ENCODE results near the gene PLBD1. TPM values are rescaled to one million over a fixed set of nuclear protein-coding genes. Genes with fewer than 3 reads are reported as not detected.
A peak's percentile ranks its signal among the peaks of the same experiment; 100 is the strongest.

The PLBD1 gene
- total RNA-seq, 1 donor from 2014 or later: 56.5 TPM

DNA sequence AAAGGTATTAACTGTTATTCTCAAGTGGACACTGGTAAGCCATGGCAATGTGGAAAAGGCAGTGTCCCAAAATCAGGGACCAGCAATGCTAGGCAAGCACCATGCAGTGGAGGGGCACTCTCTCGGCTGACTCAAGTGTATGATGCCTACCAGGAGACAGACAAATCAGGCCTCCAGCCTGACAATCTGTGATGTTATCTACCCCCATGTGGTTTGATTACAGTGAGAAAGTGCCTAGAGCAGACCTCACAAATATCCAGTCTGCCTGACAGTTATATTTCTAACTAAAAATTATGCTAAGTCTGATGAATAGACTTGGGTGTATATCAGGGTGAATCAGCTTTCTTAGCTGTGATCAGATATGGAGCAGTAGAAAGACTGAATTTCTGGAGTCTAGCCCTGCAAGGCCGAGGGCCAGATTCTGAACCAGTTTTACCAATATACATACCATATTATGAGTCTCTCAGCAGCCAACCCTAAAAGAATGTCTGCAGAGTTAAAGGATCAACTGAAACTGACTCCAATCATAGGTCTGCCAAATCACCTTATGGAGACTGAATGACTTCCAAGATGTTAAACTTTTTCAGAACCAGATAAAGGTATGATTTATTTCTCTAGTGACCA lies 3.2 kb downstream of the PLBD1 start:
- ATAC-seq: peak; percentile 76

DNA sequence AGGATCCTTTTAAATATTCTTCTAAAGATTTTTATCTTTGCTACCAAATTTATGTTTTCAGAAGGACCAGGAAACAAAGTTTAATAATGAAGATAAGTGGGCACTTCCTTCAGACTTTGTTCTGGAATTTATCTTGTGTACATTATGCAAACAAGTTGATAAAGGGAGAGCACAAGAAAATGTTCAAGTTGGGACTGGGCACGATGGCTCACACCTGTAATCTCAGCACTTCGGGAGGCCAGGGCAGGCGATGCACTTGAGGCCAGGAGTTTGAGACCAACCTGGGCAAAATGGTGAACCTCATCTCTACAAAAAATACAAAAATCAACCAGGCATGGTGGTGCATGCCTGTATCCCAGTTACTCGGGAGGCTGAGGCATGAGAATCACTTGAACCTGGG lies 4.6 kb downstream of the PLBD1 start:
- no peak for ATAC-seq

DNA sequence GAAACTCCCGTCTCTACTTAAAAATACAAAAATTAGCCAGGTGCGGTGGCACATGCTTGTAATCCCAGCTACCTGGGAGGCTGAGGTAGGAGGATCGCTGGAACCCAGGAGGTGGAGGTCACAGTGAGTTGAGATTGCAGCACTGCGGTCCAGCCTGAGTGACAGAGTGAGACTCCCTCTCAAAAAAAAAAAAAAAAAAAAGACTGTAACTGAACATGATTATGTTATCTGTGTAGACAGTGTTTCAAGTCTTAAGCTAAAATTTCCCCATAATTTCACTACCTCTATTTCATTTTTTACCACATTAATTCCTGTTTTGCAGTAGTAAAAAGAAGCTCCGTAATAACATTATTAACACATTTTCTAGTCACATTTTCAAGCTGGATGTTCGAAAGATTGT lies 5.4 kb downstream of the PLBD1 start:
- ATAC-seq: no peak

DNA sequence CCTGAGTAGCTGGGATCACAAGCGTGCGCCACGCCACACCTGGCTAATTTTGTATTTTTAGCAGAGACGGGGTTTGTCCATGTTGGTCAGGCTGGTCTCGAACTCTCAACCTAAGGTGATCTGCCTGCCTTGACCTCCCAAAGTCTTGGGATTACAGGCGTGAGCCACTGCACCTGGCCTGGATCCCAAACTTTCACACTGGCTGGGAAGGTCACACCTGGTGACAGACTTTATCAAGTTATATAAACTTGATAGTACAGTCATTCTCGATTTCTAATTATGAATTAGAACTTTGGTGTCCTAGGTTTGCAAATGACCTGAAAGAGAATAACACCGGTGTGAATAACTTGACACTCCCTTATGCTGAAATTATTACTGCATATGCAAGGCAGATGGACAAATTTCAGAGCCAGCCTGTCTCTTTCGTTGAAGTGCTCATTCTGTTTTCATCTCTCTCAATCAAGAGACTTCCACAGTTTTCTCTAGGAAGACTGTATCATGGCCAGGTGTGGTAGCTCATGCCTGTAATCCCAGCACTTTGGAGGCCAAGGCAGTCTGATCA lies 5.9 kb downstream of the PLBD1 start:
- no peak for ATAC-seq

DNA sequence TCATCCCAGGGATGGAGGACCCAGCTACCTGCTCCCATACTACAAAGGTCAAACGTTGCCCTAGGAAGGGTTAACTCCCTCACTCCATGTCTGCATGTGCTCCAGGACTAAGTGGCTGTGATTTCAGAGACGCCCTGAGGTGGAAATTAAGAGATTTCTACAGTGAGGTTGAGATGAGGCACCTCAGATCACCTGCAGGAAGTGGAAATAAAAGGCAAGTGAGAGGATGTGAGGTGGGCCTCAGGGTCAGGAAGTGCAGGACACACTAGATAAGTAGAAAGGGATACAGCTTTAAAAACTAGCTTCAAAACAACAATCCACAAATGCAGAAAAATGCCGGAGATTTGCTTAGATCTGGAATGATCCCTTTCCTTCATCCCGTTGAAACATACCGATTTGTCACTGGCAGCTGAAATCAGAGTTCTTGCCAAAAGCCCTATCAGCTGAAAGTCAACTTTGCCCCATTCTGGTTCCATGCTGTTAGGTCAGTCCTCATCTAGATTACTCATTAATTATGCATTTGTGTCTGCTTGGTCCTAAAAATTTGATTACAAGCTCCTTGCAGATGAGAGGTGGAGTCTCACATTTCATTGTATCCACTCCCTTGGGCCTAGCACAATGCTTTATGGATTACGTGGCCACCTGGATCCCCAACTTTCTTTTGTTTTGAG lies 6.6 kb downstream of the PLBD1 start:
- no peak for ATAC-seq

DNA sequence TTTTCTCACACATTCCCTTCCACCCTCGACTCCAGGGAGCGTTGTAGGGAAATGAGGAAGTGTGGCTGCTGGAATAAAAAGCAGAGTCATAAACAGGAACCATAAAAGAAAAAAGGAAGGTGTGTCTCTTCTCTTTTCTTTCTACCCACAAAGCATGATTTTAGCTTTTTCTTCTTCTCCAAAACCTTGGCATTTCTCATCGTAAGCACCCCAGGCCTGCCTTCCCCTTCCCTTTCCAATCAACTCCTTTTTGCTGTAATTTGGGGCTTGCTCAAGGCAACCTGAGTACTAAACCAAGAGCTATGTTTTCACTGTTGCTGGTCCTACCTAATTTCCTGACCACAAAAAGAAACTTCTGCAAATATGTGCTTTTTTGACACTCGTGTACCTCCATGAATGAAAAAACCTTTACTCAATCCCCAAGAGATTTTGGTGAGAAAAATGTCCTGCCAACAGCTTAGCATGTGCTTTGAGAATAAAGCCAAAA lies 9.2 kb downstream of the PLBD1 start:
- ATAC-seq: no peak

DNA sequence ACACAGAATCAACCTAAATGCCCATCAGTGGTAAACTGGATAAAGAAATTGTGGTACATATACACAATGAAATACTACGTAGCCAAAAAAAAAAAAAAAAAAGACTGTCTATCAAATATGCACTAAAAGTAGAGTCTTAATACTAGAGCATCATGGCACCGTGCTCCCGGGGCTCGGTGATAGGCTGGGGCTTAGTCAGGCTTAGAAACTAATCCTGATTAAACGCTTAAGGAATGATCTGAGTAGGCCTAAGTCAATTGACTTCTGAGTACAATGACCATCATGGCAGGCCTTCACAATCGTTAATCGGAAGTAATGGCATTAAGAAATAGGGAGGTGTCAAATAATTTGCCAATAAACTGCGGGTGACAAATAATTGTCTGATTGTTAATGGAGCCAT lies 9.7 kb downstream of the PLBD1 start:
- ATAC-seq: no peak

DNA sequence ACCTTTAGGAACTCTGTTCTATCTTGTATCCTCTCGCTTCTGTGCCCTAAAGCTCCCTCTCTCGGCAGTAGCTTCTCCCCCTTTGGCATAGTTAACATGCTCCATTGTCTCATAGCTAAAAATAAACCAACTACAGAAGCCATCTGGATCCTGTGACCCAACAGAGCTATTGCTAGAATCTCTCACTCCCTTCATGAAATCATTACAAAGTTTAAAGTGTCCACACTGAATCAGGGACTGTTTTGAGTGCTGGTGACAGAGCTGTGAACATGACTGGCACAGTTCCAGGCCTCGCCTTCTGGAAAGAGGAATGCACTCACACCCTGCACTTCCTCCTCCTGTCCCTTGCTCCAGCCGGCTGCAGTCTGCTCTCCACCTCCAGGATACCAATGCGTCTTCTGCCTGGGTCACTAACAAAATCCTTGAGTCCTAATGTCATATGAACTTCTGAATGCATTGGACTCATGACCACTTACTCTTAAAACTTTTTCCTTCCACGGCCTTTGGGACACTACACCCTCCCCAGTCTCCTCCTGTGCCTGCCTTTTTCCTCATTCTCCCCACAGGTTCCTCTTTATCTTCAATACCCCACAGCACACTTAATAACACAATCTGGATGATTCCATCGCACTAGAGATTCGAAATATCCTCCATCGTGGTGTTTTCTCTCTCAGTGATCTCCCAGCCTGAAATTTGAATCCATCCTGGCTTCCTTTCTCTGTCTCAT lies 13.2 kb downstream of the PLBD1 start:
- ATAC-seq: peak; percentile 97

DNA sequence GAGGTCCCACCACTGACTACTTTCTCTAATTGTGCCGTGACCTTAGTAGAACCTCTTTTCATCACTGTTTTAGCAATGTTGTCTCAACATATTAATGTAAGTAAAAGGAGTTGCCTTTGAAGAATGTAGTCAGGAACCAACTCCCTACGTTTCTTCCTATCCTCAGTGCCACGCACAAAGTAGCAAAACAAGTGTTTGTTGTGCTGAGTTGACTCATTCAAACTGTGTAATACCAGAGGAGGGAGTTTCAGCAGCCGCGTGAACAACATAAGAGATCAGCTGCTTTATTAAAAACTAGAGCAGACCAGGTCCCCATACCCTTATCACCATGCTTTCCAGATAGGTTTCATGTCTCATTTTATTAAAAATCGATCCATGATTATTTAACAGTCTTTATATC lies 19.1 kb downstream of the PLBD1 start:
- ATAC-seq: peak; percentile 90

DNA sequence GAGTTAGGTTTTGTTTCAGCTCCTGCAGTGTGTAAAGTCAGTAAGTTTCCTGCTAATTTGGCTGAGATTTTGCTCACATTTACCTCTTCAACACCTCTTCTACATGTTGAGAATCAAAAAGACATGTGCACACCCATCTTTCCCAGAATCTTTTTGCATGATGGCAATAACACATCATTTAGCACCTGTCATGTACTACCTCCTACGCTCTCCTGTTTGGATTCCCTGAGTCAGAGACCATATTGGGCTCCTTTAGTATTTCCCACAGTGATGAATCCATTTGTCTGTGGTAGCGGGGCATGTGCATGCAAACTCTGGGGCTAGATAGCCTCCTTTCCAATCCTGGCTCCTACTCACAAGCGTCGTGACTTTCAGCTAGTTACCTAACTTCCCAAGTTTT lies 20.1 kb downstream of the PLBD1 start:
- no peak for ATAC-seq

DNA sequence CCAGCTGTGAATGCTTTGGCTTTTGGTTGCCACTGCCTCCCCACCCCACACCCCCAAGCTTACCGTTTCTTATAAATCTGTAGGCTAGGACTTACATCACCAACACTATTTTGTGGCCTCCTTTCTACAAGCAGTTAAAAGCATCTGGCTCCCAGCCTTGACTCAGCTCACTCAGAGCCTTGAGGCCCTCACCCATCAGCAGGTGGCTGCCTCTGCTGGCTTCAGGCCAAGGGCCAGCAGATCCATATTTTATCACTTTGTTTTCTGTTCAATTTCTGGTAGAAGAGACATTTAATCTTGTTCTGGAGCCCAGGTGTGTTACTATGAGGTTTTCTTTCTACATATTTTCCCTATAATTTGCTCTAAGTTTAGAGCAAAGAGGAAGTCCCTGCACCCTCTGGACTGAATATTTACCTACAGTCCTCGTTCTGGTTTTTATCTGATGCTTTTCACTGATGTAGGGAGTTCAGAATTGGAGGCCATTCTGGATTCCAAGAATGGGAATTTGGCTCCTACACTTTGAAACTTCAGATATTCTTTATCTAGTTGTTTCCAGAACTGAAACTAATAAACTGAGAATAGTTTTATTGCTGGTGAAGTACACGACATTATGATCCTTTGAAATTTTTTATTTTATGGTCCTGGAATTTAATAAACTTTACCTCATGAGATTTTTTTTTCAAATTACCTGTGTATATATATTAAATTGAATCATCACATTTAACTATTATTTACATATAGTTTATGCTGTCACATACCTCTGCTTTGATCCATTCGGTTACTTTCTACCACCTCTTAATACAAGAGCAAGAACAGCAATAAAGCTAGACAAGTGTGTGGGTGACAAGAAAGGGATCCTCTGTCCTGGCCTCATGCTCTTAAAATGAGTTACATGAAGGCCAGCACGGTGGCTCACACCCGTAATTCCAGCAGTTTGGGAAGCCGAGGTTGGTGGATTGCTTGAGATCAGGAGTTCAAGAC lies 22.2 kb downstream of the PLBD1 start:
- no peak for ATAC-seq

DNA sequence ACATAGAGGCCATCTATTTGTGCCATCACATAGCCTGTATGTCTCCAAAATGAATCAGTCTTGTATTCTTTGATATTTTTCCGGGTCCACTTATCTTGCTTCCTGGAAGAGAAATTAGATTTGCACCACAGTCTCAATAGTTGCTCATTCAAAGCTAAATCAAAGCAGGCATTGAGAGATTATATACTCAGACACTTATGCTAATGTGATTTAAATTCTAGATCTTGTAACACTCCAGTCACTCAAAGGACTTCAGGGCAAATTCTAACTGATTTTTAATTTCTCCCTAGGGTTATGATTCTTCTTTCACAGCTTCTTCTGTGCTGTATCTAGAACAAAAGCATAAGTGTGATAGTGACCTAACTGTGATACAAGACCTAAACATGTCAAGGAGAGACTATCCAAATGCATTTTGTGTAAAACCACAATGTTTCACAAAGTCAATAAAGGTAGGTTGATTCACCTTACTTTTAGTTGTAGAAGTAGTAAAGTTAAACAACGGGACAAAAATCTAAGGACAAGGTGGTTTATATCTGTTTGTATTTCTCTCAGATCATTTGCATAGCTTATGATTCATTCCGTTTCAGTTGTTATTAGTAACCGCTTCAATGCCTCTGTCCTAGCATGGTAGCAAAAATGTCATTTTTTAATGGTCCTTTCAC lies 26.8 kb downstream of the PLBD1 start:
- ATAC-seq: peak; percentile 18

DNA sequence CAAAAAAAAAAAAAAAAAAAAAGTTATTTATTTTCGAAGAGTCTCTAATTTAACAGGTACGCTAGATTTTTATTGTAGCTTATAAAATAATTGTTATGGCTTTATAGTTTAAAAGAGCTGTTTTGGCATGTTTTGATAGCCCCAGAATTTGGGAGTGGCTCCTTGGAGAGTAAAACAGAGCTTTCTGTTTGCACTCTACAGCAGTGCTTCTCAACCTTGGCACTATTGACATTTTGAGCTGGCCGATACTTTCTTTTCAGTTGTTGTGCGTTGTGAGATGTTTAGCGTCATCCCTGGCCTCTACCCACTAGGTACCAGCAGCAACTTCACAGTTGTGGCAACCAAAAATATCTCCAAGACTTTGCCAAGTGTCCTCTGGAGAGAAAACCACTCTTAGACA lies 30.6 kb downstream of the PLBD1 start:
- no peak for ATAC-seq

DNA sequence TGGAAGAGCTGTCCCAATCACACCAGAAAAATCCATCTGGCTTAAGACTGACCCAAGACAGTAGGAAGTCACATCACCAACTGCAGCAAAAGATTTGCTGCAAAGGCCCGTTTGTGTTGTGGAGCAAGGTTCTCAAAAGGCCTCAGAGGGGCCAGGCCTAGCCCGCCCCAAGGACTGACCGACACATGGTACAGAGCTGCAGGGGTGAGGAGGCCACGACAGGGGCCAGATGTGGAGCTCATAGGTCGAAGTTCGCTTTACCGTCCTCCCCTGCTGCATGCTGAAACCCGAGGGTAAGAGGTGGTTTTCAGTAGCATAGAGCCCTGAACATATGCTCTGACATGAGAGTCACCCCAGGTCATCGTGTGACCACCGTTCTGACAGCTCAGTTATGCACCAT lies 35.5 kb downstream of the PLBD1 start:
- no peak for ATAC-seq

DNA sequence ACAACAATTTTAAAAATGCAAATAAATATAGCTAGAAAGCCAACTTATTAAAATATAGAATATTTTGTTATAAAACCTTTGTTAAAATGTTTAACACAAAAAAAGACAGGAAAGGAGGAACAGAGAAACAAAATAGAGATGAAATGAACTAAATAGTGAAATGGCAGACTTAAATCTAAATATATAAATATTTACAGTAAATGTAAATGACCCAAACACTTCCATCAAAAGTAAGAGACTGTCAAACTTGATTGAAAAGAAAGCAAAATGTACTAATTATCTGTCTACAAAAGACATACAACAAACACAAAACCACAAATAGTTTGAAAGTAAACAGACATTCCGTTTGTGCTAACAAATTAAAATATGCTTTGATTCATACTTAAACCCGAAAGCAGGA lies 41.7 kb downstream of the PLBD1 start:
- ATAC-seq: no peak

DNA sequence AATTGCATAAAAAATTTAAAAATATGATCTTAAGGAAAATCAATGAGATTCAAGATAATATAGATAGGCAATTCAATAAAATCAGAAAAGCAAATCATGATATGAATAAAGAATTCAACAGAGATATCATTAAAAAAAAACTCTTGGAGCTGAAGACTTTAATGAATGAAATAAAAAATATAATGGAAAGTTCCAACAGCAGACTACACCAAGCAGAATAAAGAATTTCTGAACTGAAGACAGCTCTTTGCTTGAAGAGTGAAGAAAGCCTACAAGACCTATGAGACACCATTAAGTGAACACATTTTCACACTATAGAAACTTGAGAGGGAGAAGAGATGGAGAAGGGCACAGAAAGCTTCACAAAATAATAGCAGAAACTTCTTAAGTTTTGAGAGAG lies 45.9 kb downstream of the PLBD1 start:
- ATAC-seq: no peak

DNA sequence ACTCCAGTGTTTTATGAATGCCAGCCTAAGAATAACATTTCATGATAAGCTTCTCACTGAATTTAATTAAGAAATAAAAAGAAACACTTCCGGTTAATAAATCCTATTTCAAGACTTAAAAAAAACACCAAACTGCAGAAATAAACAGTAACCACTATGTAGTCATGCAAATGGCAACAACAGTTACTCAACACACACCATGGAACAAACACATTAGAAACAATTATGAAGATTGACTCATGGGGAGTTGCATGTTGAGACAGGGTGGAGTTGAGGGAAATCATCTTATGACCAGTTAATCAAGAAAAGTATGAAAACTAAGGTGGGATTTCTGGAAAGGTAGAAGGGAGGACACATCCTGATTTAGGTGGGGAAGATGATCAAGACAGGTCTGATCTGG lies 52.7 kb downstream of the PLBD1 start:
- ATAC-seq: peak; percentile 90

DNA sequence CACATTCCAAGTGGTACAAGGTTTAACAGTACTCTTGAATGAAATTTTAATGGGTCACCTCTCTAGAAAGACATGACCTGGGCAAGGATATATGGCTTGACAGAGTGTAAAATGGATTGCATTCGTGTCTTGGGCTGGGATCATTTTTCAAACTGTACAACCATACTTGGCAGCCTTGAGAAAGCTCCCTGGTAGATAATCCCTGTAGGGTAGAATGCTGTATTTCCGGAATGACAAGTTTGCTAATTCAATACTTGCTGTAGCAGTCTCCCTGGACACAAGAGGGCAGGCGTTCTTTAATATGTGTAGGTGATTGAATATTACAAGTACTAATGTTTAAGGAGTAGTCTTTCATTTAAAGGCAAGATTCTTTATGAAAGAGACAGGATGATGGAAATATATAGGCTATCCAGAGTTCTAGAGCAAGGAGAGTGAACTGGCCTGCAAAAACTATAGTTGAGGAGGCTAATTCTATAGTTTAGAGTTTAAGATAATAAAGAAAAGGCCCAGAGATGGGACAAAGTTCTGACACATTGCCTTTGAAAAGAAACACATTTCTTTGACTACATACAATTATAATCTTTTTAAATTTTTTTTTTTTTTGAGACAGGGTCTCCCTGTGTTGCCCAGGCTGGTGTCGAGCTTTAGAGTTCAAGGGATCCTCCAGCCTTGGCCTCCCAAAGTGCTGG lies 53.4 kb downstream of the PLBD1 start:
- peak; percentile 96 for ATAC-seq

DNA sequence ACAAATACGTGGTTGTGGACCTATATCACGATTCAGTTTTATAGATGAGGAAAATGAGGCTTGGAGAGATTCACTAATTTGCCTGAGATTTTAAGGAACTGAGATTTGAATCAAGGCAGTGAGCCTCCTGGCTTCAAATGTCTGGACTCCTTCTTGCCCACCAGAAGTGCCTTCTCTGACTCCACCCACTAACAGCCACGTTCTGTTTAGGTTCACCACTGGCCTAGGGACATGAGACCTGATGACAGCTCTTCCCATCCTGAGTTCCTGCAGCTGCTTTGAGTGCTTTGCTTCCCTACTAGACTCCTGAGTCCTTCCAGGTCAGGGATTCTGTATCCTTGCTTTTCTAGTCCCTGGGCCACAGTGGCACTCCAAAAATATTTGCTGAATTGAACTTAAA lies 57.1 kb downstream of the PLBD1 start:
- no peak for ATAC-seq

DNA sequence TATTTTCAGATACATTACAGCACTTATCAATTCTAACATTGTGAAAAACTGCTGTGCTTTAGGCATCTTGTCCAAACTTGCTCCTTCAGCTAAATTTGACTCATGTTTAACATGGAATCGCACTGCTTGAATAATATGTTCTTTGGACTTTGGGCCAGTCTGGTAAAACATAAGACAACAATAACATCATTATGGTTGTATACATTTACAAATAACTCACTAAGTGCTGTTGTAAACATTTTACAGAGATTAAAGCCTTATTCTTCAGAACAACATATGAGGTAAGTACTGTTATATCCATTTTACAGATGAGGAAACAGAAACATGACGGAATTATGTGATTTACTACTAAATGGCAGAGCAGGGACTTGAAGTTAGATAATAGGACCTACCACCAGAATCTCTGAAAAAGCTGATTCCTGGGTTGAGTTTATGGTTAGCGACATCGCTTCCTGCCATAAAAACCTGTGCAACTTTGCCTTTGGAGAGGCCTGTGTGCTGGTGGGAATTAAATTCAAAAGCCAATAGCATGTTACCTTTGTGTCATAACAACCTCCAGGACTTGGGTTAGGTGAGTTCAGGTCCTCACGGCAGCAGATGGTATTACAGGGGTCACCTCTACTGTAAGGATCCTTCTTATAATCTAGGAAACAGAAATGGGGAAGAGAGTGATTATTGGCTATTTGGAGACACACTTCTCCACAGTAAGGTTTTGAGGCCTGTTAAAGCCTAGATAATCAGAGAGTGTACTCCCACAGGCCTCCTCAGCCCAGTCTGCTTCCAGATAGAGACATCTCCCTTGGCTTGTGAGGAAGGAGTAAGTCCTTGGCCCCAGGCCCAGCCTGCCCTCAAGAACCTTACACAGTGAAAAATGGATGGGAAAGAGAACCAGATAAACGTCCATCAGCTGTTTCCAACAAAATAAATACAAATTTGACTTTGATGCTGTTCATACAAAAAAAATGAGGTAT lies 61.8 kb downstream of the PLBD1 start:
- ATAC-seq: no peak

Measured in esophagus mucosa (tissue), 1 donor.